Smooth muscle cell (in vitro differentiated cells): ENCODE results near the gene AK1. TPM values are rescaled to one million over a fixed set of nuclear protein-coding genes. Genes with fewer than 3 reads are reported as not detected.

Experiments
- DNase-seq: peaks from one replicate; lab custom pipeline; 2025; ENCODE audit not compliant: unreplicated experiment; lab: John Stamatoyannopoulos, UW
- H2AFZ ChIP-seq: fragments of 200-600 bp; sonication (generic); 2 replicates; pipeline ENCODE4 v1.6.0; 2016; ENCODE audit warnings: antibody characterized with exemption, low read depth, mild to moderate bottlenecking
- H3F3A ChIP-seq: fragments of 200-600 bp; sonication (generic); 2 replicates; pipeline ENCODE4 v1.6.0; 2017; ENCODE audit warnings: antibody characterized with exemption, low read depth
- H3K27ac ChIP-seq: fragments of 200-600 bp; sonication (generic); 2 replicates; pipeline ENCODE4 v1.5.1; 2016; ENCODE audit warnings: low read depth, mild to moderate bottlenecking
- H3K27me3 ChIP-seq: fragments of 200-600 bp; sonication (generic); 2 replicates; pipeline ENCODE4 v1.6.1; 2016; ENCODE audit warnings: low read depth, mild to moderate bottlenecking
- H3K36me3 ChIP-seq: fragments of 200-600 bp; sonication (generic); 2 replicates; pipeline ENCODE4 v1.5.1; 2016; ENCODE audit warnings: low read depth
- H3K4me1 ChIP-seq: fragments of 200-600 bp; sonication (generic); 2 replicates; pipeline ENCODE4 v1.5.1; 2016; ENCODE audit warnings: low read depth
- H3K4me2 ChIP-seq: fragments of 200-600 bp; sonication (generic); 2 replicates; pipeline ENCODE4 v1.6.0; 2016; ENCODE audit warnings: mild to moderate bottlenecking
- H3K4me3 ChIP-seq: fragments of 200-600 bp; sonication (generic); 2 replicates; pipeline ENCODE4 v1.5.1; 2016; ENCODE audit warnings: mild to moderate bottlenecking
- H3K79me2 ChIP-seq: fragments of 200-600 bp; sonication (generic); 2 replicates; pipeline ENCODE4 v1.6.0; 2016; ENCODE audit warnings: low read depth, mild to moderate bottlenecking
- H3K9ac ChIP-seq: fragments of 200-600 bp; sonication (generic); 2 replicates; pipeline ENCODE4 v1.6.0; 2016; ENCODE audit warnings: low read depth
- H3K9me3 ChIP-seq: fragments of 200-600 bp; sonication (generic); replicated peaks from 2 replicates; pipeline ENCODE4 v1.5.1; 2016; ENCODE audit warnings: low read depth
- H4K20me1 ChIP-seq: fragments of 200-600 bp; sonication (generic); 2 replicates; pipeline ENCODE4 v1.6.0; 2016; ENCODE audit warnings: low read depth
- CTCF ChIP-seq: fragments of 200-600 bp; sonication (generic); IDR thresholded peaks from 2 replicates; pipeline ENCODE4 v1.5.1; 2017; ENCODE audit warnings: borderline replicate concordance, mild to moderate bottlenecking, antibody characterized with exemption; ENCODE audit not compliant: insufficient read depth, poor library complexity, severe bottlenecking
- WGBS: methylation state at CpG from one replicate; pipeline ENCODE4 v1.1.7; 2016; ENCODE audit warnings: low lambda C conversion rate; 5-methylcytosine and 5-hydroxymethylcytosine counted together
- polyA plus RNA-seq: library from polyadenylated mRNA; unstranded; fragments of >200 nt; fragmentation: Nextera tagmentation; extraction: Ambion mirVana; gene quantifications from 2 replicates; pipeline ENCODE4 v1.2.1, GENCODE V29; 2016
- total RNA-seq: library from RNA; depleted of rRNA; stranded (reverse); fragments of >200 nt; gene quantifications from 2 replicates; pipeline ENCODE4 v1.2.3, GENCODE V29; 2014

AK1 gene
- total and polyA plus RNA-seq, 2 experiments from 2014 or later = 52.4 to 97.8 TPM

DNA sequence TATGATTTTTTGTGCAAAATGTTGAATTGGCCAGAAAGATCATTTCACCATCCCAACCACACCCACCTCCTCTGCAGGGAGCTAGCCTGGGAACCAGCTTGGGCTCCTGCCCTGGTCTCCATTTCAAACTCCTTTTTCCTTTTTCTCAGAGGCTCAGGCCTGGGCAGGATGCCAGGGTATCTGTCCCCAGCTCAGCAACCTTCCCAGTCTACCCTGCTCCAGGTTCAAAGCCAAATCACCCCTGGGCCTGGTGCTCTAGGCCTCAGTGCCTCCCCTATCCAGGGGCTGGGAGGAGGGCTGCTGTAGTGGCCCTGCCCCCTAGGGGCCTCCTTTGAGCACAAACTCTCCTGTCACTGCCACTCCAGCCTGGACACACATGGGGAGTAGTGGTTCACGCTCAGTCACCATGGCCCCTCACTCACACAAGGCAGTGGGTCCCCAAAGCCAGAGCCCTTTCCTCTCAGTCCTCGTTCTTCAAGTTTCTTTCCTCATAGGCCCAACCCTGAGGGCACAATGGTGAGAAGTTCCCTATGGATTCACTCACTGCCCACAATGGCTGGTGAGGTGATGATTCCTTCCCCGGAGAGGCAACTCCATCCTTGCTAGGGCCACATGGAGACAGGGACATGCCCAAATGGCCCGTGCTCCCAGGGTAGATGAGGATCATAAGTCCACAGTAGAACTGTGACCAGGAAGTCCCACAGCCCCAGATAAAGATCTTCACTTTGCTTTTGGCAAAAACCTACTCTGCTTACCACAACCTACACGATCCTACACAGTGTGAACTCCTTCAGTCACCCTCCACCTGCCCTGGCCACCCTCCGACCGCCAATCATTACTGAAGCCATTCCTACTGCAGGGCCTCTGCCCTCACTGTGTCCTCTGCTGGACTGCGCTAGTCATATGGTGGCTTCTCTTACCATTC is 41.0 kb upstream of the AK1 start:
- Histone ChIP-seq H3K27me3 (no peaks in the 10 kb centered on the region), H3K9me3 (no peaks in the 10 kb centered on the region), H3K36me3 (no peaks in the 10 kb centered on the region), H3K79me2 (no peaks in the 10 kb centered on the region), H3F3A (peaks cover 14% of the 10 kb centered on the region), H4K20me1 (no peaks in the 10 kb centered on the region), H3K27ac (peak overlapping the region; percentile 75), H3K9ac (no peak overlapping the region), H3K4me3 (no peak overlapping the region), H2AFZ (no peak overlapping the region), H3K4me1 (peaks cover 4% of the 10 kb centered on the region), H3K4me2 (peak overlapping the region; percentile 9)
- no peak for DNase-seq
- no peak for TF ChIP-seq CTCF
- WGBS = 87% methylated on average over 8 of the region's 8 CpGs

GRCh38 chr9:127917603-127918002 is 40.1 kb upstream of the AK1 start:
- Histone ChIP-seq H3K4me1 (peaks cover 4% of the 10 kb centered on the region), H3K79me2 (no peaks in the 10 kb centered on the region), H3K9me3 (no peaks in the 10 kb centered on the region), H4K20me1 (no peaks in the 10 kb centered on the region), H3K36me3 (no peaks in the 10 kb centered on the region), H3K27ac (no peak overlapping the region), H3F3A (peaks cover 11% of the 10 kb centered on the region), H3K27me3 (no peaks in the 10 kb centered on the region), H3K9ac (no peak overlapping the region), H3K4me3 (no peak overlapping the region), H2AFZ (no peak overlapping the region), H3K4me2 (peak overlapping the region; percentile 68)
- DNase-seq = no peak
- WGBS = 90% methylated on average over 6 of the region's 6 CpGs
- no peak for TF ChIP-seq CTCF

DNA sequence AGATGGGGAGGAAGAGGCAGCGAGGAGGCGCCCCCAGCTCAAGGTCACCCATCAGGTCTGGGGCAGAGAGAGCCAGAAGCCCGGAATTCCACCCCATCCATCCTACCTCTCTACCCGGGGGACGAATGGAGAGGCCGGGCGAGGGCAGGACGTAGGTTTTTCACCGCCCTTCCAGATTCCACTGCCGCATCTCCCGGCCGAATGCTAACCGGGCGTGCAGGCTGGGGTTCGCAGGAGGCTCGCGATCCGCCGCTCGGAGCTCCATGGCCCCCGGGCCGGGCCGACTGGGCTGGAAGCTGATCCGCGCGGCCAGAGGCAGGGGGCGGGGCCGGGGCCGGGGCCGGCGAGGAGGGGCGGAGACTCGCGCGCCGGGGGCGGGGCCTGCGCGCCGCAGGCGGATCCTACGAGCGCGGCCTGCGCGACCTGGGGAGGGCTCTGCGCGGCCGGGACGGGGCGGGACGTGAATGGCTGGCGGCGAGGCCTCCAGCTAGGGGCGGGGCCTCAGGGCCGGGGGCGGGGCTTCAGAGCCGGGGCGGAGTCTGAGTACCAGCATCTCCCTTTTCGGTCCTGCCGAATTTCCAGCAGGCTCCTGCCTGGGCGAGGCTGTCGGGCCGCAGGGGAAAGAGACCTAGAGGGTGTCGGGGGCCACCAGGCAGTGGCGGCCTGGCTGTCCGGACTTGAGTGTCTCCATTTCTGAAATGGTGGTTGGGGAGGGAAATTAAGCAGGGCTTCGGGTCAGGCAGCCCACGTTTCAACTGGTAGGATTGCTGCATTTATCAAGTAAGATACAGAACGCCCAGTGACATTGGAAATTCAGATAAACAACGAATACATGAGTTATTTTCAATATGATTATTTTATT is 39.5 kb upstream of the AK1 start, which contains the start of gene ST6GALNAC4:
ST6GALNAC4 (minus strand) TSS at position 322 of the 862 bp plus-strand sequence. CDS start 622 bp downstream, outside the sequence.
- peak within 1 kb of the TSS; percentile 61 for H3K4me3 ChIP-seq
- H3K79me2 ChIP-seq = no peaks in the 10 kb centered on the region
- H3K4me2 ChIP-seq = peak within 1 kb of the TSS; percentile 89
- H3K27ac ChIP-seq = no peak within 1 kb of the TSS
- H2AFZ ChIP-seq = peak within 1 kb of the TSS; percentile 79
- TF ChIP-seq CTCF = no peak
- H3K36me3 ChIP-seq = no peaks in the 10 kb centered on the region
- peaks cover 11% of the 10 kb centered on the region for H3F3A ChIP-seq
- peak; percentile 95 for DNase-seq
- H3K27me3 ChIP-seq = no peaks in the 10 kb centered on the region
- no peaks in the 10 kb centered on the region for H4K20me1 ChIP-seq
- WGBS = 8% methylated on average over 41 of the region's 71 CpGs
- no peaks in the 10 kb centered on the region for H3K9me3 ChIP-seq
- H3K9ac ChIP-seq = no peak within 1 kb of the TSS
- peaks cover 4% of the 10 kb centered on the region for H3K4me1 ChIP-seq
